Bone marrow (tissue), 2 donors: ENCODE measurements around the gene ACOX2.

ENCODE experiments used
- DNase-seq, 2 donors: peaks; one replicate each; lab custom pipeline; 2025; lab: John Stamatoyannopoulos, UW

The ACOX2 gene

DNA sequence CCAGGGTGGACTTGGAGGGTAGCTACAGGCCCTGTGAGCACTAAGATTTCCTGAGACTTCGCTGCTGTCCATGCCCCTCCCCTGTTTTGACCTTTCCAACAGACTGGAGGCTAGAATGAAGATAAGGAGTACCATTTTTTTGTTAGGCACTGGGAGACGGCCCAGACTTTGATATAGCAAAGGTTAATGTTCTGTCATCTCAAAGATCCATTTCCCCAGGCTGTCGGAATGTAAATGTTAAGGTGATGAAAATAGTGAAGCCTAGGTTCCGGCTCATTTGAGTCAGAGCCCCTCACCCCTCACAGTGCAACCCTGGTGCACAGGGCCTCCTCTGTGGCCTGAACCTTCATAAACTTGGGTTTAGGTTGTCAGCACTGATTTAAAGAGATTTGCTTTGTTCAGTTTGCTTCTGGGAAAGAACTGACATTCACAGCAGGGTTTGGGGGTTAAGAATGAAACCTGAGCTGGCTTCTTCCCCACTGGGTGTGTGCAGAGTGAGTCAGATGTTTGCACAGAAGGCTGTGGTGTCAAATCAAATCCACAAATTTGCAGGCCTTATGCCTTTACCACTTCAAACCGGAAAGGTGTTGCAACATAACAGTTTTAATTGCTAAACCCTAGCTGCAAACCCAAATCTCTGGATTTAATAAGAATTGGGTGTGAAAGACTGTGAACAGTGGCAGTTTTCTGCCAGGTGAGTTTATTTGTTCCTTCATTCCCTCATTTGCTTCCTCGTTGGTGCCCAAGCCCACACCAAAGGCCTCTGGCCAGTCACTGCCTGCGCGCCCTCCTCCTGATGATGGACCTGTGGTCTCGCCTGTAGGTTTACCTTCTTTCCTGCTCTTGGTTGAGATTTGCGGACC lies 65.7 kb downstream of the ACOX2 start:
- peak in 1 of 2 donors; percentile 64 for DNase-seq

DNA sequence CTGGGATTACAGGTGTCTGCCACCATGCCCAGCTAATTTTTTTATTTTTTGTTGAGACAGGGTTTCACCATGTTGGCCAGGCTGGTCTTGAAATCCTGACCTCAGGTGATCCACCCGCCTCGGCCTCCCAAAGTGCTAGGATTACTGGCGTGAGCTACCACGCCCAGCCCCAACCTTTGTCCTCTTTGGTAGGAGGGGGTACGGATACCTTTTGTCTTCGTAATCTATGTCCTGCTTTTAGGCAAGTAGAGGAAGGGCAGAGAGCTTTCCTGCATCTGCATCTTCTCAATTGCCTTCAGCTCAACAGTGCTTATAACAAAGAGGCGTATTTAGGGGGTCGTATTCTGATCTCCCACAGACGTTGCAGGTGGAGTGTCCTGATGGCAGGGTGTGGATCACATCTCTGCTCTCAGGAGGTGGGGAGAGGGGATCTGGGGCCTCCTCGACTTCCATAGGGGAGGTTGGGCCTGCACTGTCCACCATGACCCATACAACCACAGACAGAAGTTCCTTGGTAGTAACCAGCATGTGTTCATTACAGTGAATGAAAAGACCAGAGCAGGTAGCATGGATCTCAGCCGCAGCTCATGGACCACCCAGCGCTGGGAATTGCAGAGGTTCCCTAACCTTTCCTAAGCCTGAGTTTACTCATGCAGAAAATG lies 66.5 kb downstream of the ACOX2 start:
- DNase-seq: no peak

DNA sequence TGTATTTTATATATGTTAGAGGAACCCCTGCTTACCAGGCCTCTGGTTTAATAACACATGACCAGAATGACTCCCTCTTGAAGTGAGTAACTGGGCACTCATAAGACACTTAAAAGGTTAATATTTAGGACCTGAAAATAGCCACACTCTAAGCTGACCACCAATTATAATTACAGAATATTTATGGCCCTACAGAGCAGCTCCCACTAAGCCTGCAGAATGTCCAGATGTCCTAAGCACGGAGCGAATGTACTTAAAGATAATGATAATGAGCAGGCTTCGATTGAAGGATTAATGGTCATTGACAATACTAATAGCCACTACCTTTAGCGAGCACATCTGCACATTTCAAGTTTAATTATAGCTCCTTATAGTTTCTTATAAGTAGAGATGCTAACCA lies 67.9 kb downstream of the ACOX2 start:
- no peak for DNase-seq

DNA sequence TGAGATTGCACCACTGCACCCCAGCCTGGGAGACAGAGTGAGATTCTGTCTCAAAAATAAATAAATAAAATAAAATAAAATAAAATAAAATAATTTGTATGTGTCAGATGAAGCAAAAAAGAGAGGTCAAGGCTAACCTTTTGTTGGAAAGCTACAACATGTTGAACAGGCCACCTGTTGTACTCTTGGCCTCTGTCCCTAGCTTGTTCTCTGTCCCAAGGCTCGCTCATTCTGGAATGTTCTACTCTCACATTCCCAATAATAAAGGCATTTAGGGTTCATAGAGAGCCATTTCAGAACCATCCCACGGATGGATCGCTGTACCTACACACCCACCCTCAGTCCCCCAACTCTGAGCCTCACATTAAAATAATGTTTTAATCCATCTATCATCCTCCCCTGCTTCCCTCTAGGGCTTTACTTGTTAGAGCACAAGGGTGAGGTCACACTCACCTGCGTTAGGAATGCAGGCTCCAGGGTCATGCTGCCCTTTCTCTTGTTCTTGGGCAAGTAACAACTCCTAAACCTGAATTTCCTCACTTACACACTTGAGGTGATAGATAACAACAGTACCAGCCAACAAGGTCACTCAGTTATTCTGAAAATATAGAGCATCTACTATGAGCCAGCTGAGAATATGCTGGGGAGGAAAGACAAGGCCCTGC lies 70.0 kb downstream of the ACOX2 start:
- no peak for DNase-seq

DNA sequence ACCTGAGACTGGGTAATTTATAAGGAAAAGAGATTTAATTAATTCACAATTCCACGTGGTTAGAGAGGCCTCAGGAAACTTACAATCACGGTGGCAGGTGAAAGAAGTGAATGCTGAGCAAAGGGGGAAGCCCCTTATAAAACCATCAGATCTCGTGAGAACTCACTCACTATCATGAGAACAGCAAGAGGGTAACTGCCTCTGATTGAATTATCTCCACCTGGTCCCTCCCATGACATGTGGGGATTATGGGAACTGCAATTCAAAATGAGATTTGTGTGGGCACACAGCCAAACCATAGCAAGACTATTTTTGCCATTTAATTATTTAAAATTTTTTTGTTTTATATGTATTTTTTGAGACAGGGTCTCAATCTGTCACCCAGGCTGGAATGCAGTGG lies 72.1 kb downstream of the ACOX2 start:
- DNase-seq: no peak

DNA sequence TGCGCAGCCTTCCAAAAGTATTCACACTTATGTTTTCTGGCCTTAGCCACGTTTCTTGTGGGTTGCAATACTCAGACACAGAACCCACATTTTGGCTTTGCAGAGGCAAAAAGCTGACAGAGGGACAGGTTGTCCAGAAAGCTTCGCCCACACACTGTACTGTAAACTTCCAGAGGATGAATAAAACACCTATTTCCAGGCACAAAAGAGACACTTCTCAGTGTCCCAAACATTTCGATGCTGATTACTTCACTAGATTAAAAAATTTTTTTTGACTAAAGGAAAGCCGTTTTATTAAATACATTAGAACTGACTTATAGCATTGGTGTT lies 73.1 kb downstream of the ACOX2 start:
- DNase-seq: no peak

DNA sequence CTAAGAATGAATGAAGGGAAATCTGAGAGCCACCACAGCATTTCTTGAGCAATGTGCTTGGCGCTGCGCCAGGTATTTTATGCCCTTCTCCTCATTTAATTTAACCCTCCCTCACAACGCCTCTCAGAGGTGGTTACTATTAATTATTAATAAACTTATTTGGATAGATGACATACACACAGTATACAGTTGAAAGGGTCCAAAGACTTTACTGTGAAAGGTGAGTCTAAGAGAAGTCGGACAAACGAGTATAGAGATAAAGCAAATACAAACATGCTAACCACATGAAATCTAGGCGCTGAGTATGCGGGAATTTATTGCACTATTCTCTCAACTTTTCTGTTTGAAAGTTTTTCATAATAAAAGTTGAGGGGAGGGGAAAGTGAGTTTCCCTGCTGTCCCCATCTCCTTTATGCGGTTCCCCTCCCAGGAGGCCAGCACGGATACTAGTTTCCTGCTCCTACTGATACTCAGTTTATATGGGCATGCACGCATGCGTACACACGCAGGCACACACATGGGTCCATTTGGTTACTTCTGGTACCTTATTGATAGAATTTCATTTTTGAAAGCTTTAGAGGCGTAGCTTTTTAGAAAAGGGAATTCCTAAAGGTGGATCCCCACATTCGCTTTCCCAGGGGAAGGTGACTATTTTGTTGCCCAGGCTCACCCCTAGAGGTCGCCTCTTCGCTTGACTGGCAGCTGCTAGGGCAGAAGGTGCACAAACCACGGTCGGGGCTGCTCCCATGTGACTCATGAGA lies 73.6 kb downstream of the ACOX2 start:
- DNase-seq: peak; percentile 26 to 74

DNA sequence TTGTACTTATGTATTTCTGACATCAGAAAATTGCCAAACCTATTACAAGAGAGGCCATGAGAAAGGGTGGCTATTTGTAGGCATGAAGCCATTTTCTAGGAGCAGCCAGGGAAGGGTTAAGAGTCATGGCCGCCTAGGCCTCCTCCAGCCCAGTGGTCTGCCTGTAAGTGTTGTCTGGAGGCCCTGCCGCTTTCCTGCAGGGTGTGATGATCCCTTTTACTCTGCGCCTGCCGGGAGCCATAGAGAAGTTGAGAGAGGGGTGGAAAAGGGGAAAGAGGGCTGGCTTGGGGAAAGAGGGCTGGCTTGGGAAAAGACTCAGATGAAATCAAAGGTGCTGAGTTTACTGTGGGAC lies 74.2 kb downstream of the ACOX2 start:
- no peak for DNase-seq

DNA sequence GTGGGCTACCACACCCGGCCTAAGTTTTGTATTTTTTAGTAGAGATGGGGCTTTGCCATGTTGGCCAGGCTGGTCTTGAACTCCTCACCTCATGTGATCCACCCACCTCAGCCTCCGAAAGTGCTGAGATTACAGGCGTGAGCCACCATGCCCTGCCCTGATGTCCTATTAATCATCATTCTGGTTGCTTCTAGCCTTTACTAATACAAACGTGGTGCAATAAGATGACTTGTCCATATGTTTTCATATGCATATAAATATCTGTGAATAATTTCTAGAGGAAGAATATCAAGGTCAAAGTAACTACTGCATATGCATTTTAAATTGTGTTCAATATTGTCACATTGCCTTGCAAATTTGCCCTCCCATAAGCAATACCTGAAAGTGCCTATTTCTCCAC lies 77.8 kb downstream of the ACOX2 start:
- no peak for DNase-seq
